ENCODE measurements around the gene CIRBP. TPM values are rescaled to one million over a fixed set of nuclear protein-coding genes. Genes with fewer than 3 reads are reported as not detected.

Gene CIRBP
- total and polyA plus RNA-seq, 9 of the 15 experiments (the other 6 are each of a cell fraction or from before 2014, with no cell fraction given): 20.5 to 327 (median 176) TPM

GRCh38 chr19:1254530-1255185 lies 14.5 kb upstream of the CIRBP start (continued):
- TF ChIP-seq HMBOX1 (IDR thresholded peaks at IDR 0.05) (peak; percentile 57; the same call in 1 of the 2 replicates), OTX1 (CRISPR knock-in tag; IDR thresholded peaks at IDR 0.05) (no peak), ZFP36 (IDR thresholded peaks at IDR 0.05; ENCODE audit: low read depth, low read length, partially characterized antibody) (no peak), XRCC4 (IDR thresholded peaks at IDR 0.05; ENCODE audit: extremely low read depth, insufficient read depth, insufficient read length) (no peak), RBM22 (IDR thresholded peaks at IDR 0.05; ENCODE audit: low read depth, low read length, poor library complexity, severe bottlenecking) (no peak), SRSF1 (IDR thresholded peaks at IDR 0.05; ENCODE audit: low read depth, low read length) (no peak), SP2 (IDR thresholded peaks at IDR 0.05; ENCODE audit: extremely low read depth, low read depth, low read length, poor library complexity, severe bottlenecking) (no peak), E2F4 (CRISPR knock-in tag; IDR thresholded peaks at IDR 0.05; ENCODE audit: low read depth) (no peak), TBP (optimal IDR thresholded peaks at IDR 0.05; ENCODE audit: low read depth, low read length) (no peak), CHCHD3 (CRISPR knock-in tag; IDR thresholded peaks at IDR 0.05) (no peak), NFE2L1 (tag; IDR thresholded peaks at IDR 0.05; ENCODE audit: borderline replicate concordance, low read depth) (no peak), USF1 (CRISPR knock-in tag; IDR thresholded peaks at IDR 0.05) (0 out of 2 replicates have a peak, but pooled peaks have one; percentile 19), TRIM24 (IDR thresholded peaks at IDR 0.05) (no peak), ZNF23 (CRISPR knock-in tag; IDR thresholded peaks at IDR 0.05) (no peak), ESRRA (IDR thresholded peaks at IDR 0.05; ENCODE audit: borderline replicate concordance, low read depth) (peak; percentile 84), RBM34 (IDR thresholded peaks at IDR 0.05; ENCODE audit: borderline replicate concordance, insufficient read depth, low read length) (no peak), ZFP91 (CRISPR knock-in tag; IDR thresholded peaks at IDR 0.05) (no peak), ZNF696 (CRISPR knock-in tag; conservative IDR thresholded peaks at IDR 0.05) (no peak)
- TF ChIP-seq, protein P1, sequence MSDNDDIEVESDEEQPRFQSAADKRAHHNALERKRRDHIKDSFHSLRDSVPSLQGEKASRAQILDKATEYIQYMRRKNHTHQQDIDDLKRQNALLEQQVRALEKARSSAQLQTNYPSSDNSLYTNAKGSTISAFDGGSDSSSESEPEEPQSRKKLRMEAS (CRISPR knock-in tag; IDR thresholded peaks at IDR 0.05): peak; percentile 9; the same call in 1 of the 2 replicates
- TF ChIP-seq, protein P2, sequence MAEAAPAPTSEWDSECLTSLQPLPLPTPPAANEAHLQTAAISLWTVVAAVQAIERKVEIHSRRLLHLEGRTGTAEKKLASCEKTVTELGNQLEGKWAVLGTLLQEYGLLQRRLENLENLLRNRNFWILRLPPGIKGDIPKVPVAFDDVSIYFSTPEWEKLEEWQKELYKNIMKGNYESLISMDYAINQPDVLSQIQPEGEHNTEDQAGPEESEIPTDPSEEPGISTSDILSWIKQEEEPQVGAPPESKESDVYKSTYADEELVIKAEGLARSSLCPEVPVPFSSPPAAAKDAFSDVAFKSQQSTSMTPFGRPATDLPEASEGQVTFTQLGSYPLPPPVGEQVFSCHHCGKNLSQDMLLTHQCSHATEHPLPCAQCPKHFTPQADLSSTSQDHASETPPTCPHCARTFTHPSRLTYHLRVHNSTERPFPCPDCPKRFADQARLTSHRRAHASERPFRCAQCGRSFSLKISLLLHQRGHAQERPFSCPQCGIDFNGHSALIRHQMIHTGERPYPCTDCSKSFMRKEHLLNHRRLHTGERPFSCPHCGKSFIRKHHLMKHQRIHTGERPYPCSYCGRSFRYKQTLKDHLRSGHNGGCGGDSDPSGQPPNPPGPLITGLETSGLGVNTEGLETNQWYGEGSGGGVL (CRISPR knock-in tag; IDR thresholded peaks at IDR 0.05): no peak

Data from K562 (cell line).